ENCODE results near the gene SMIM38. TPM values are rescaled to one million over a fixed set of nuclear protein-coding genes. Genes with fewer than 3 reads are reported as not detected.

Gene SMIM38
- polyA plus RNA-seq, 1 of the 3 experiments (the other 2 are of a cell fraction) = 0.13 TPM

GRCh38 chr11:69203901-69204245 lies 48.1 kb downstream of the SMIM38 start (continued):
- no peak for TF ChIP-seq REST (IDR thresholded peaks at IDR 0.05; ENCODE audit: low read depth, low read length)
- no peak for TF ChIP-seq TEAD4 (IDR thresholded peaks at IDR 0.05; ENCODE audit: borderline replicate concordance, insufficient read depth)

- no peak overlapping the region for H3K27ac ChIP-seq (ENCODE audit: low read depth in 2 of 2, low read length in 1 of 2)
- no peaks in the 10 kb centered on the region for H4K20me1 ChIP-seq (ENCODE audit: insufficient read depth)
- no peaks in the 10 kb centered on the region for H3K36me3 ChIP-seq (replicated peaks in 1 of 2; ENCODE audit: control insufficient read depth in 1 of 2, insufficient read depth in 2 of 2, low read length in 1 of 2)
- no peak overlapping the region for H3K9ac ChIP-seq
- H3K79me2 ChIP-seq (ENCODE audit: insufficient read depth) = no peaks in the 10 kb centered on the region
- H3K9me2 ChIP-seq = no peaks in the 10 kb centered on the region
- H3K4me2 ChIP-seq = no peak overlapping the region
- H2AFZ ChIP-seq (ENCODE audit: low read depth) = no peak overlapping the region
- DNase-seq = no peak
- H3K4me1 ChIP-seq (ENCODE audit: control insufficient read depth in 1 of 2, insufficient read depth in 2 of 2, low read depth in 1 of 2, low read length in 1 of 2) = no peaks in the 10 kb centered on the region; a peak in 2 of 4 replicates
- TF ChIP-seq REST (IDR thresholded peaks at IDR 0.05; ENCODE audit: low read depth, low read length) = no peak
- no peak for TF ChIP-seq FOXM1 (IDR thresholded peaks at IDR 0.05; ENCODE audit: low read depth)
- no peak for TF ChIP-seq RAD21 (IDR thresholded peaks at IDR 0.05; ENCODE audit: low read length)
- TF ChIP-seq NRF1 (IDR thresholded peaks at IDR 0.05; ENCODE audit: low read depth, low read length) = no peak
- no peak for TF ChIP-seq SIN3A (IDR thresholded peaks at IDR 0.05; ENCODE audit: borderline replicate concordance, low read depth, low read length)
- TF ChIP-seq YY1 (IDR thresholded peaks at IDR 0.05; ENCODE audit: low read depth) = no peak
- no peak for TF ChIP-seq FOSL2 (IDR thresholded peaks at IDR 0.05; ENCODE audit: borderline replicate concordance, low read depth)
- H3K4me3 ChIP-seq (ENCODE audit: low read depth in 2 of 2, low read length in 1 of 2) = no peak overlapping the region
- no peaks in the 10 kb centered on the region for H3K9me3 ChIP-seq
- CTCF ChIA-PET = interaction anchor here (0.8 to 1.7 kb wide), 2 partner anchors 73 to 103 kb away, joined by 3 to 6 read pairs; no protein-coding TSS in a partner anchor
- POLR2A ChIA-PET = no interaction called here
- no peaks in the 10 kb centered on the region; the same call in 1 of the 2 replicates for H3K27me3 ChIP-seq (ENCODE audit: insufficient read depth)
- no peaks in the 10 kb centered on the region for H3F3A ChIP-seq (replicated peaks; ENCODE audit: insufficient read depth)
- 64% methylated on average over 4 of the region's 19 CpGs for WGBS (ENCODE audit: low lambda C conversion rate)
Observed at GRCh38 chr11:69204246-69204940, 48.7 kb downstream of the SMIM38 start.

All from SK-N-SH (cell line).